ENCODE results near the gene STX8.

STX8 gene

GRCh38 chr17:9439851-9440250 is 135.8 kb downstream of the STX8 start:
- DNase-seq (ENCODE audit: low read depth, low spot score) = no peak

- no peak for DNase-seq (ENCODE audit: low read depth, low spot score)
These were observed 139.0 kb downstream of the STX8 start for GRCh38 chr17:9436630-9437029.

- DNase-seq (ENCODE audit: low read depth, low spot score) = no peak
These were observed 140.5 kb downstream of the STX8 start for GRCh38 chr17:9435165-9435564.

- DNase-seq (ENCODE audit: low read depth, low spot score) = no peak
These were observed 141.0 kb downstream of the STX8 start for GRCh38 chr17:9434642-9435057.

GRCh38 chr17:9432934-9433421 is 142.6 kb downstream of the STX8 start:
- no peak for DNase-seq (ENCODE audit: low read depth, low spot score)

GRCh38 chr17:9432134-9432885 is 143.3 kb downstream of the STX8 start:
- no peak for DNase-seq (ENCODE audit: low read depth, low spot score)

- DNase-seq (ENCODE audit: low read depth, low spot score) = no peak
These were observed 144.0 kb downstream of the STX8 start for GRCh38 chr17:9431620-9432019.

- no peak for DNase-seq (ENCODE audit: low read depth, low spot score)
These were observed 147.9 kb downstream of the STX8 start for GRCh38 chr17:9427465-9428315.

- DNase-seq (ENCODE audit: low read depth, low spot score) = no peak
These were observed 151.5 kb downstream of the STX8 start for GRCh38 chr17:9424071-9424640.

- no peak for DNase-seq (ENCODE audit: low read depth, low spot score)
These were observed 154.1 kb downstream of the STX8 start for GRCh38 chr17:9421525-9421924.

- no peak for DNase-seq (ENCODE audit: low read depth, low spot score)
These were observed 155.6 kb downstream of the STX8 start for GRCh38 chr17:9419932-9420453.

GRCh38 chr17:9414471-9414870 is 161.1 kb downstream of the STX8 start:
- DNase-seq (ENCODE audit: low read depth, low spot score) = no peak

GRCh38 chr17:9410737-9411136 is 164.9 kb downstream of the STX8 start:
- DNase-seq (ENCODE audit: low read depth, low spot score) = no peak

GRCh38 chr17:9410301-9410700 is 165.3 kb downstream of the STX8 start:
- no peak for DNase-seq (ENCODE audit: low read depth, low spot score)

GRCh38 chr17:9409878-9410277 is 165.7 kb downstream of the STX8 start:
- no peak for DNase-seq (ENCODE audit: low read depth, low spot score)

GRCh38 chr17:9408868-9409829 is 166.5 kb downstream of the STX8 start:
- no peak for DNase-seq (ENCODE audit: low read depth, low spot score)

- DNase-seq (ENCODE audit: low read depth, low spot score) = no peak
These were observed 167.2 kb downstream of the STX8 start for GRCh38 chr17:9408381-9408780.

- DNase-seq (ENCODE audit: low read depth, low spot score) = no peak
These were observed 169.5 kb downstream of the STX8 start for GRCh38 chr17:9406046-9406606.

- no peak for DNase-seq (ENCODE audit: low read depth, low spot score)
These were observed 172.4 kb downstream of the STX8 start for GRCh38 chr17:9403257-9403656.

- no peak for DNase-seq (ENCODE audit: low read depth, low spot score)
These were observed 172.9 kb downstream of the STX8 start for GRCh38 chr17:9402590-9403199.

Data from activated naive CD8-positive, alpha-beta T cell treated with anti-CD3 and anti-CD28 coated beads, Interleukin-2, amount 50 U/mL, for 16 hours (primary cell).